ENCODE data around the gene PWP2.
"Not testable (repeated sequence)": the region's sequence is repeated elsewhere in the genome, so short reads cannot be mapped to it uniquely, and the experiment has no call there.

DNA sequence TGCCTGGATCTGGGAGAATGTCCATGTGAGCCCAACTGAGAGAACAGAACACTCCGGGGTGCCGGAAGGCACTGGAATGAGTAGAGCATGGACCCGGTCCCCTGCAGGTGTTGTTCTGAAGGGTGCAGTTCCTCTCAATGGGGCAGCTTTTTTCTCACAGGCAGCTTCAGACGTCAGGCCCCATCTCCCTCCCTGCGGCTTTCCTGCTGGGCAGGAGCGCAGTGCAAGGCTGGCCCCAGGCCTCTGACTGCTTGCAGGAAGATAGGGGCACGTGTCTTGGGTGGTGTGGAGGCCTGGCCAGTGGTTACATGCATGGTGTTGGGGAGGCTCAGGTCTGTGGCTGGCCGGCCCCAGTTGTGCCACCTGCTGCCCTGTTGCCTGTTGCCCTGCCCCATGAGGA is 36.8 kb downstream of the PWP2 start:
- not testable (repeated sequence) for TF ChIP-seq EZH2 (IDR thresholded peaks at IDR 0.05; ENCODE audit: low read length)
- TF ChIP-seq, protein P1, sequence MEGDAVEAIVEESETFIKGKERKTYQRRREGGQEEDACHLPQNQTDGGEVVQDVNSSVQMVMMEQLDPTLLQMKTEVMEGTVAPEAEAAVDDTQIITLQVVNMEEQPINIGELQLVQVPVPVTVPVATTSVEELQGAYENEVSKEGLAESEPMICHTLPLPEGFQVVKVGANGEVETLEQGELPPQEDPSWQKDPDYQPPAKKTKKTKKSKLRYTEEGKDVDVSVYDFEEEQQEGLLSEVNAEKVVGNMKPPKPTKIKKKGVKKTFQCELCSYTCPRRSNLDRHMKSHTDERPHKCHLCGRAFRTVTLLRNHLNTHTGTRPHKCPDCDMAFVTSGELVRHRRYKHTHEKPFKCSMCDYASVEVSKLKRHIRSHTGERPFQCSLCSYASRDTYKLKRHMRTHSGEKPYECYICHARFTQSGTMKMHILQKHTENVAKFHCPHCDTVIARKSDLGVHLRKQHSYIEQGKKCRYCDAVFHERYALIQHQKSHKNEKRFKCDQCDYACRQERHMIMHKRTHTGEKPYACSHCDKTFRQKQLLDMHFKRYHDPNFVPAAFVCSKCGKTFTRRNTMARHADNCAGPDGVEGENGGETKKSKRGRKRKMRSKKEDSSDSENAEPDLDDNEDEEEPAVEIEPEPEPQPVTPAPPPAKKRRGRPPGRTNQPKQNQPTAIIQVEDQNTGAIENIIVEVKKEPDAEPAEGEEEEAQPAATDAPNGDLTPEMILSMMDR (optimal IDR thresholded peaks at IDR 0.05 in 1 of 3, IDR thresholded peaks at IDR 0.05 in 1 of 3, conservative IDR thresholded peaks at IDR 0.05 in 1 of 3; ENCODE audit: extremely low read depth in 1 of 3, insufficient read depth in 2 of 3, low read length in 3 of 3) = not testable (repeated sequence)

Data from keratinocyte (primary cell).